ENCODE data around the gene CLN6. TPM values are rescaled to one million over a fixed set of nuclear protein-coding genes. Genes with fewer than 3 reads are reported as not detected.
"Not testable (repeated sequence)": the region's sequence is repeated elsewhere in the genome, so short reads cannot be mapped to it uniquely, and the experiment has no call there.

The CLN6 gene
- total RNA-seq, 1 donor from 2014 or later = 9.8 TPM

DNA sequence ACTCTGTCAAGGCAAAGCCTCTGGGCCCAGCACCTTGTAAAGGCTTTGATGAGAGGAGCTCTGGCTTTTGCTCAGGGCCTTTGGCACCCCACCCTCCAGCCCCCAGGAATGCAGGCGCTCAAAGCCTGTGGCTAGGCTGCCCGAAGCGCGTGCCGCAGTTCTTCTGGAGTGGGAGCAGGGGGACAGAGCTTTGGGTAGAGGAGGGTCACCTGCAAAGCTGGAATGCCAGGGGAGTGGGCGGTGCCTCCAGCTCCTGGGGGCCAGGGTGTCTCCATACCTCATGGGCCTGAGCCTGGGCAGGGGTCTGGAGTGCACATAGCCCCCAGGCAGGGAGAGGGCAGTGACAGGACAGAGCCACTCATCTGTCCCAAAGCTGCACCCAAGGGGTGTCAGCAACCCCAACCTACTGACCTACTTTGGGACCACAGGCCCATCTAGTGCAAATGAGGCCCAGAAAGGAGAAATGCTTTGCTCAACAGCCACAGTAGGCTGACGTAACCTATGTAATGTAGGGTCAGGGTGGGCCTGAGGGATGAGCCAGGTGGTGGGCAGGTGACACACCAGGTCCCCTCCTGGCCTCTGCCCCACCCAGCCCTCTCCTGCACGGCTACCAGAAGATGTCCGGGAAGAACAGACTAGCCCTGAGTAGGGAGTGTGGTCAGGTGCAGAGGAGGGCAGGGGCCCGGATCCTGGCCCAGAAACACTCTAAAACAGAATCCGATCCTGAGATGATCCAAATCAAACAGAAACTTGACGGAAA lies 22.2 kb downstream of the CLN6 start:
- DNase-seq (ENCODE audit: low read depth in 2 of 2) = no peak

DNA sequence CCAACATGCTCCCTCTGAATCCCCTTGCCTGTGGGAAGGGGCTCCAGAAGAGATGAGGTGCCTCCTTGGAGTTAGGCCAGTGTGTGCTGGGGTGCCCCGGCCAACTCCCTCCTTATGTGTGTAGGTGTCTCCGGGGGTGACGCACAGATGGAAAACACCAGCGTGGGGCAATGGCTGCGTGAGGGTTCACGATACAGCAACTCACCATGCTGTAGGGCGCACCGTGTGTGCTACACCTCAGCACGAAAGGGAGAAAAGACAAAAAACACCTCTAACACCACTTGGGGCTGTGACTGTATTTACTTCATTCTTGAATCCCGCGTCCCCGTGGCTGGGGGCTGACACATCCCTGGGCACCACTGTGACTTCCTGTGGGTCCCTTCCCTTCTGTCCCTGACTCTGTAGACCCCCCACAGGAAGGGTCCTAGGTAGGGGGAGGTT lies 22.8 kb downstream of the CLN6 start:
- no peak for DNase-seq (ENCODE audit: low read depth in 2 of 2)

DNA sequence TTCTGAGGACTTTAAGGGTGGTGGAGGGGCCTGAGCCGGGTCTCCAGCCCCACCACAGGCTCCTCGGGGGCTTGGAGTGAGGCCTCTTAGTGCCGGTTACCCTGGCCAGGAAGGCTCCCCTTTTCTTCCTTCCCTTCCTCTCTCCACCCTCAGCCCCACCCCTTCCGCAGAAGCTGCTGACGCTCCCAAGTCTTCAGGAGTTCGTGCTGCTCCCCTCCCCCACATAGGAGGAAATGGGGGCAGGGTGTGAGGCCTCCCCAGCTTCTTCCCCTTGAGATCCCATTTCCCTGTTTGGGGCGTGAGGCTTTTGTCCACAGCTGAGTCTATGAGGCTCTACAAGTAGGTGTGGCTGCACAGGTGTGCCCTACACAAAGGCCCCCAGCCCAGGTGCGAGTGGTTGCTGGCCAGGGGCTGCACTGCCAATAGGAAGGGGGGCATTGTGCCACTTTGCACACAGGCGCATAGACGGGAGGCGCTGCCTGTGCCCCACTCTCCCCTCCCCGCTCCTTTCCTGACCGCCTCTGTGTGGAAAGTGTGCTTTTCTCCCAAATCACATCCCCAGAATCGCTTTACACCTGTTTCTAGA lies 23.5 kb downstream of the CLN6 start:
- DNase-seq (ENCODE audit: low read depth in 2 of 2) = no peak

DNA sequence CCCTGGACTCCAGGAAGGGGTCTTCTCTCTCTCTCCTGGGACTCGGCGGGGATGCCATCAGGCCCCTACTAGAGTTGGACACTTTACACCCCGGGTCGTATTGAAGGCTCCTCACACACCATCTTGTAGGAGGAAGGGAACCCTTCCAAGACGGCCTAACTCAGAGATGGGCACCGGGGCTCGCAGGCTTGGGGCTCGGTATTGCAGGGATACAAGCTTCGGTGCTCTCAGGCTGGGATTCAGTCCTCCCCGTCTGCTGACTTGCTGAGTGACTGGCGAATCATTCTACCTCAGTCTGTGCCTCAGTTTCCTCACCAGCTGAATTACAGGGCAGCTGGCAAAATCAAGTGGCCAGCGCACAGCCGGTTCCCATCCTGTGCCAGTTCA lies 24.0 kb downstream of the CLN6 start:
- no peak for DNase-seq (ENCODE audit: low read depth in 2 of 2)

DNA sequence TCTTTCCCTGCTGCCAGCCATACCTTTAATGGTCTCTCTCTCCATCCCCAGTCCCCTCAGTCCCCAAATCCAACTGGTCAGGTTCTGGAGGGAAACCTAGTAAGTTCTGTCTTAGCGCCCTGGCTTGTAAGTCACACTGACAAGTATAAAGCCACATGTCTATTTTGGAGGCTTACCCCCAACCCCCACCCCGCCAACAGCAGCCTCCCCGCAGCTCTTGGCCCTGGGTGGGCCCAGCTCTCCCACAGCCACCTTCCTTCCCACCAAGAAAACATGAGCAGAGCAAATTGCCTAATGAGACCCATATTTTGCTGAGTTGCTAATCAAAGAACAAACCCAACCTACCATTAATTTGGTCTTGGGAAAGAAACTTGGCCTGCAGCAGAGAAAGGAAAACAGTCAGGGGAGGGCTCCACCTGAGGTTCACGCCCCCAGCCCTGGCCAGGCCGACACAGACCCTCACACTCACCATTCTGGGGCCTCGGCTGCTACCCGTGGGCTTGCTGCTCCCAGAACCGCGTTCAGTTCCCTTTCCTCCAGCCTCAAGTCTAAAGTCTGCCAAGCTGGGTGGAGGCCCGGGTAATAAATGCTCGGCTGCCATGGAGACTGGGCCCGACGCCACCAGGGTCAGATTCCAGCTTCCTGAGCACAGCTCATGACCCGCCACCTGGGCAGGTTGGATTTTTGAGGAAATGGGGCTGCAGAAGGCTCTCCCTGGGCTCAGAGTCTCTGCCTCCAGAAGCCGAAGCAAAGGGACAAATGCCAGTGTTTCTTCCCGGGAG lies 24.6 kb downstream of the CLN6 start, which contains the start of gene CALML4:
Gene CALML4, minus strand, starts transcription at position 557 of the 782 bp plus-strand sequence. Its CDS starts 85 bp downstream, at position 472.
- peak; percentile 45 to 63 for DNase-seq (ENCODE audit: low read depth in 2 of 2)

DNA sequence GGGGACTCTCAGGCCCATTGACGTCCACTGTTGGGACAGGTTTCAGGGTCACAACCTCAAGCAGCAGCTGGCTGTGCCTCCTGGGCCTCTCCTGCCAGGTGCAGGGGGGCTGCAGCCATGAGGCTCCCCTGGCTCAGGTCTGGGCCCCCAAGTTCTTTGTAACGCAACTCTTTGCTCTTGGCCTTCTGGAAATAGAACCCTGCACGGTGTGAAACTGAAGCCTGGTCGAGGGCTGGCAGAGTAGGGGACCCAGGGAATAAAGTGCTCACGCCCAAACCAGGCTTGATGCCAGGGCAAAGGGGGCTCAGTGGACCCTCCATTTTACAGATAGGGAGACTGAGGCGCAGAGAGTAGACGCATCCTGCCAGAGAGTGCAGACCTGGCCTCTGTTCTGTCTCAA lies 25.2 kb downstream of the CLN6 start:
- DNase-seq (ENCODE audit: low read depth in 2 of 2) = no peak

DNA sequence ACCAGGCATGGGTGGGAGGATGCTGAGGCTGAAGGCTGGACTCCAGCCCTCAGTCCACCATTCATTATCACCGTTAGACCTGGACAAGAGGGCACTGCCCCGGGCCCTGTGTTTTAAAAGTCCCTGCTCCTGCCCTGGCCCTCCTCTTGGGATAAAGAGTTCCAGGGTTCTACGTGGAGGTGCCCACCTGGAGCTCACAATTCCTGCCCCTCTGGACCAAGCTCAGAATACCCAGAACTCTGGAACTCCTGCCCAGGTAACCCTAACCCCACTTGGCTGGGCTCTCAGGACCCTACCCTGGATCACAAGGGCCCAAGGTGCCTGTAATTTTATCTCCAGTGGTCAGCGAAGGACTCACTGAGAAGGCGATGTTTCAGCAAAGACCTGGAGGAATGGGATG lies 25.6 kb downstream of the CLN6 start:
- DNase-seq (ENCODE audit: low read depth in 2 of 2) = no peak

DNA sequence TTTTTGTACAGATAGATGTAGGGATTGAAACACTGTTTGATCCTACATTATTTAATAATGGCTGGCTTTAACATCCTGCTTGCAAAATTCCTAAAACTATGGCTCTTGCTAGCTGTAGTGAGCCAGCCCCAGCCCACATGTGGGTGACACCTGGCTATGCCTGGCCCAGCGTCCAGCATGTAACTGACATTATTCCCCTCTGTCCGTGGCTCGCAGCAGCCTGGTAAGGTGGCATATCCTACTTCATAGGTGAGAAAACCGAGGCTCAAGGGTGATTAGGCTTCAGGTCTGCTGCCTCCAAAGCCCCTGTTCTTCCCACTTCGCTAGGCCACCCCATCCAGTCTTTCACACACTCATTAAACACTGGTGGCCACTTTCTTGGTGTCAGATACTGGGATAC lies 26.0 kb downstream of the CLN6 start:
- DNase-seq (ENCODE audit: low read depth in 2 of 2) = no peak

DNA sequence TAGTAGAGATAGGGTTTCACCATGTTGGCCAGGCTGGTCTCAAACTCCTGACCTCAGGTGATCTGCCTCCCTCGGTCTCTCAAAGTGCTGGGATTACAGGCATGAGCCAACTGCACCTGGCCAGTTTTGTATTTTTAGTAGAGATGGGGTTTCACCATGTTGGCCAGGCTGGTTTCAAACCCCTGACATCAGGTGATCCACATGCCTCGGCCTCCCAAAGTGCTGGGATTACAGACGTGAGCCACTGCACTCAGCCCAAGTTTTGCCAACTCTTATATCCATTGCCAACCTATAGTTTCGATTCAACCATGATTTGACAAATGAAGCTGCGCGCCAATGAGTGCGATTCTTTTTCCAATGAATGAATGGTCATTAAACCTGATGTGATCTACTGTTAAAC lies 26.5 kb downstream of the CLN6 start:
- not testable (repeated sequence) for DNase-seq (ENCODE audit: low read depth in 2 of 2)

DNA sequence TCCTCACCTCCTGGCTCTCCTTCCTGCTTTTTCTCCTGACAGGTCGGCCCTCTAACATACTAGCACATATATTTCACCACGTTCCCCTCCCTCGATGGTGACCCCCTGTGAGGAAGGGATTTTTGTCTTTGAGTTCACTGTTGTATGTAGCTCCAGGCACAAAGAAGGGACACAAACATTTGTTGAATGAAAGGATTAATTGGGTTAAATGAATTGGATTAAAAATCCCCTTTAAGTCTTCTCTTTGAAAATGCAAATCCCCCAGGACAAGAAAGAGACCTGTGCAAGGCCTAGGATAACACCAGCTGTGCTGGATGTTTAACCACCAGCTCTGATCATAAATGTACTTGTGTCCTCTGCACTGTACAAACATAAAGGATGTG lies 27.7 kb downstream of the CLN6 start:
- DNase-seq (ENCODE audit: low read depth in 2 of 2) = no peak

DNA sequence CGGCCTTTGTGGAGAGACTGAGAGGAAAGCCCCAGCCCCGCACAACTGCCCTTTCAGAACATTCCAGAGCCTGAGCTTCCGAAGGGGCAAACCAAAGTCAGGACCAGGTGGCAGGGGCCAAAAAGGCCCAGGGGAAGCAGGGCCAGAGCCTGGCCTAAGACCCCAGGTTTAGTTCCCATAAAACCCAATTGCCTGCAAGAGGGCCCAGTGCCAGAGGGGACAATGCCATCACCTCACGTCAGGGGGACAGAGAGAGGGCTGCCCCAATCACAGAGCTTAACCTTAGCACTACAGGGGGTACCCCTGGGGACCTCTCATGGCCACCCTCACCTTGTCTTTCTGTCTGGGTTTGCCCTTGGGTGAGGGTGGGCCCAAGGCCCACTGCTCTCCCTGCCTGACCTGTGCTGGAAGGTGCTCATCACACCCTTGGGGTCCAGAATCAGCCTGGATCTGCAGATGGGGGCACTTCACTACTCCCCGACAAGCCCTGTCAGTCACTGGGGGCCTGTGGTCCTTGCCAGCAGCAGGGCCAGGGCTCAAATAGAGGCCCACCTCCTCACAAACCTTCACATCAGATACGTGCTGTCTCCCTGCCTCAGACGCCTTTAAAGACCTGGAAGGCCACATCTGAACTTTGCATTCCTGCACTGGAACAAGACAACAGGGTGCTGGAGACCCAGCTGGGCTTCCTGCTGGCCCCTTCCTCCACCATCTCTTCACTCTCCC lies 28.2 kb downstream of the CLN6 start:
- DNase-seq (ENCODE audit: low read depth in 2 of 2) = no peak

DNA sequence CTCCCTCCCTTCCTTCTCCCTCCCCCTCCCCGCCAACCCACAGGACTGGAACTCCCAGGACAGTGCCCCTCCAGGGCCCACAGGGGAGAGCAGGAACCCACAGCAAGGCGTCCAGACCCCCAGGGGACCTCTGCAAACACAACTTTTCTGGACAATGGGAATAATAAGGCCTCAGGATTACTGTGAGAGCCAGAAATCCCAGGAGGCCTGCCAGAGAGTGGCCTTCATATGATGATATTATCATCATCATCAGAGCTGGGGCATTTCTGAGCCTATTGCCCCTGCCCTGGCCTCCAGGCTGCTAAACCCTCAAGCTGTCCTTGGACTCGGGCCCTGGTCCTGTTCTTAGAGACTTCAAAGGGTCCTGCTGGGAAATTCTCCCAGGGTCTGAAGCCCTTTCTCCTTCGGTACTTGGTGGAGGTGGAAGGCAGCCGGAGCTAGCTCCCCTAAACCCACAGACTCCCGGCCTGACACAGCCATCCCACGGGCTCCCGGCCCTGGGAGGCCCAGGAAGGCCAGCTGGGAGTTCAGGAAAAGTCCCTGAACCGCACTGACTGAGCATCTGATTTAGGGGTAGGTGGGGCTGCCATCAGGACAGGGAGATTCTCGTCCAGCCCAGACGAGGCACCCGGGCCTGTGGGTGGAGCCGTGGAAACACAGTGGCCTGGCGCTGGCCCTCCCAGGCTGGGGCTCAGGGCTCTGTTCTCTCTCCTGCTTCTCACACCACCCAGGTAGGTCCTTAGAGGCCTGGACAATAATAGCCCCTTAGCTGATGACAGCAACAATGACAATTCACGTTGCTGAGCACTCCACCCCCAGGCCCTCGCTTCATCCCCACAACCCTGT lies 29.3 kb downstream of the CLN6 start:
- no peak for DNase-seq (ENCODE audit: low read depth in 2 of 2)

DNA sequence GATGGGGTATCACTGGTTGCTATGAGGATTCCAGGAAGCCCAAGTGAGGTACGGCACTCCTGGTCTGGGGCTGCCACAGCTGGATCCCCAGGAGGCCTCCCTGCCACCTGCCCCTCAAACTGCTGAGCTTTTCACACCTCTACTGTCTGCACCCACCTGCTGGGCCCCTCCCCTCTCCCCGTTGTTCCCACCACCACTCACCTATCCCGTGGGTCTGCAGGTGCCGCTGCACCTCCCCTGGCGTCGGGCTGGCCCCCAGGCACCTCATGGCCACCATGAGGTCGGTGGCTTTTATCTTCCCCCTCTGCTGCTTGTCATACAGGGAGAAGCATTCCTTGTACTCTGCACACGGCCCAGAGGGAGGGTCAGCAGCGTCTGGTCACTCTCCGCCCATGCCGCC lies 30.2 kb downstream of the CLN6 start:
- no peak for DNase-seq (ENCODE audit: low read depth in 2 of 2)

DNA sequence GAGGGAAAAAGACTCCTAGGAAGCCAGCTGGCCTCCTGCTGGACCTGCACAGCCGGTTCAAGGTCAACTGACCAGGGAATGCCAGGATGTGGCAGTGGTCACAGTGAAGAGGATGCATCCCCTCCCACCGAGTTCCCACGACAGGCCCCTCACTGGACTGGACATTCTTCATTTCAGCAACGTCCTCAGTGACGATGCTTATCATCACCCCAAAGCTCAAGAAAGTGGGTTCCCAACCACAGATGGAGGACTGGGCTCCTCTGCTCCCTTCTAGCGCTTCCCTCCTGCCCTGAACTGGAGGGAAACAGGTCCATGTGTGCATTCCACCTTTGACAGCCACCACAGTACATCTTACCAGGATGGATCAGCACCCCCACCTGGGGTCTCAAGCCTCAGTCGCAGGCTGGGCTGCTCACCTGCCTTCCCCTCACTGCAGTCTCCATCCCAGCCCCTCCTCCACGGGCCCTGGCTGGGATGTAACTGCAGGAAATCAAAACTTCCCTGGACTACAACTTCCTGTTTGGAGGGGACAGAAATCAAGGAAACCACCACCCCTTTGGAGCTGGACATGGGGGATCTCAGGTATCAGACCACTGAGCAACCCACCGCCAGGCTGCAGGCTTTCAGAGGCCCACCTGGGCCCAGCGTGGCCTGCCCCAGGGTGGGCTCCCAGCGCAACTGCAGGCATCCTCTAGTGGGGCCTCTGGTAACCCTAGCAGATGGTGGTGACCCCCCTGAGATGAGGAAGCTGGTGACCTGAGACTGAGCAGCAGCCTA lies 31.7 kb downstream of the CLN6 start:
- DNase-seq (ENCODE audit: low read depth in 2 of 2) = no peak

DNA sequence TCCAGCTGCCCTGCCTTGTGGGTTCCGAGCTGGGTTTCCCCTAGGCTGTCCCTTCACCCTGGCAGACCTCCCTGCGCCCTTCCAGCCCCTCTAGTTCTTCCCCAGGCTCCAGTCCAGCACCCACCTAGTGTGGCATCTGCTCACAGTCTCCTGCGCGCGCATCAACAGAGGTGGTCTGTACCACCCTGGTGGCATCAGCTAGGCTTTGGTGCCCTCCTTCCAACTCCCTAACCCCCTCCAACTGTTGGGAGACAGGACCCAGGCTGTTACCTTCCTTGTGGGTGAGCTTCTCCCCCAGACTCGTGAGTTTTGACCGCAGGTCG lies 32.4 kb downstream of the CLN6 start:
- DNase-seq (ENCODE audit: low read depth in 2 of 2) = no peak

DNA sequence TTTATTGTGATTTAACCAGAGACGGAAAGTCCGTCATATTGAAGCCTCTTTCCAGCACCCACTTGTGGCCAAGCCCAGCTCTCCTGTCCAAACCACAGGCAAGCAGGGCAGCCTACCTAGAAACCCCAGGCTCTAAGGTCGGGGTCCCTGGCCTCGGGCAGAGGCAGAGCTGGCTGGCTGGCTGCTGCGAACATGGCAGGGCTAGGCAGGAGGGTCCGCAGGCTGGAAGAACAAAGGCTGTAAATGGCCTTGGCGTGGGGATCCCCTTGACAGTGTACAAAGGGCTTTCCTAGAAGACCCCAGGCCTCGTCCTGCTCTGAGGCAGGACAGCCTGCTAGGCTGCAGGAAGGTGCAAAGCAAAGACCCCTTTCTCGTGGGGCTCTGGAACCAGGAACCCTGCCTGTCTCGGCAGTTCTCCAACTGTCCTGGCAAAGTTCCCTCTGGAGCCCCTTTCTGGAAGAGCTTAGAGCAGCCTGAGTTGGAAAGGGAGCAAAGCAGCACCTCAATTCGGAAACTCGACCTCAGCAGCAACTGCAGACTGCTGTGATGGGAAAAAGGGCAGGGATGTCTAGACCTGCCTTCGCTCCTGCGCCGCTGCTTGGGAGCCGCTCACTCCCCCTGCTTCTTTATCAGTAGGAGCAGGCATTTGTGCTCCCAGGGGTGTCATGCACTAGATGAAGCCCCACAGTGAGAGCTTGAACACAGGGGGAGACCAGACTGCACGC lies 32.9 kb downstream of the CLN6 start:
- no peak for DNase-seq (ENCODE audit: low read depth in 2 of 2)

DNA sequence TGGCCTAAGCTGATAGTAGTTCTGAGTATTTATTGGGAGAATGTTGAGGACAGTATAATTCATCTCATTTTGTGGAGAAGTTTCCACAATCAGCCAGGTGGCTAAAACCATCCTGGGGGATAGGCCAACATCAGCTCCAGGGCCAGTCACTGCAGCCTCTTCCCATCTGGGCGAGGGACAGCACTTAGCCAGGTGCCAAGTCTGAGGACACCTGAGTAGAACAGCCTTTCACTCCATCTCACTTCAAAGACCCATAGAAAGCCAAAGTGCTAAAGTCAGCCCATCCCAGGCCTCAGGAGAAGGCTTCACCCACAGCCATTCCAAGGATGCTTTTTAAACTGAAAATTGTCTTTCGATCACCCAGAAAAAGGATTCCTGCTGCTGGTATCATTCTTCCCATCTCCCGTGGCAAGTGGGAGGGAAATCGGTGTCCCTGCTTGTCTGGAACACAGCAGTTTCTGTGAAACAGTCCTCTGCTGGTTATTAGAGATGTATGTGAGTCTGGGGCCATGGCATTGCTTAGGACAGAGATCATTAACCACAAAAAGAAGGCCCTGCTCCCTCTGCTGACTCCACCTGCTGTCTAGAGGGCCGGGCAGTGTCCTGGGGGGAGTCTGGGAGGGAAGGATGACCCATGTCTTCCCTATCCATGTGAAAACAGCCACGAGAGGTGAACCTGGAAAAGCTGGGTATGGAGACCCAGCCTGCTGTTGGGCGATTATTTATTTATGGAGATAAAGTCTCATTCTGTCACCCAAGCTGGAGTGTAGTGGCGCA lies 34.0 kb downstream of the CLN6 start:
- no peak for DNase-seq (ENCODE audit: low read depth in 2 of 2)

DNA sequence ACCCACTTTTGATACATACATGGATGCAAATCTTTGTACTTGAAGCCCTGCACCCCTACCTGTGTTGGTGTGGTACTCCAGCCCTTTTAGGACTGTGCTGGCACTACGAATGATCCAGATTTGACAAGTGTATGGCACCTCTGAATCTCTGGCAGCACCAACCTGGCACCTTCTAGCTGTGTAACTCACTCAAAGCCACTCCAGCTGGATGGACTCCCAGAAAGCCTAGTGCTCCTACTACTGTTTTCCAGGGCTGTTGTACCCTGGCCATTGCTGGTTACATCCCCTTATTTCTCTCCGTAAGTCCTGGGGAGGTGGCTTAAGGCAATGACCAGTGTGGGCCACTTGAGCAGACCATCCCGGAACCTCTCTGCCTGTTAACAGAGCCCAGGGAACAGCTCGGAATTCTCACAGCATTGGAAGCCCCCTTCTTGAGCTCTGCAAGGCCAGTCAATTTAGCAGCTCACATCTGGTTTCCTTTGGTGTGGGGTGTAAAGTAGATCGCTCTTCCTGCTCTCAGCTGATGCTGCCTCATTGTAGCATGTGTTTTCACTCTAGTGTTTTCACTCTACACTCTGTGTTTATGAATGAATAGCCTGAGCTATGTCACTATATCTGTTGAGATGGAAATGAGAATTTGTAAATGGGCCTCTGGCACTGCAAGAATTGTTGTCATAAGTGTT lies 36.6 kb downstream of the CLN6 start:
- DNase-seq (ENCODE audit: low read depth in 2 of 2) = no peak

Measured in dermis microvascular lymphatic vessel endothelial cell (primary cell).